Astrocyte (in vitro differentiated cells and primary cell): ENCODE data around the gene HSPG2.

Experiments used
- CTCF ChIP-seq: IDR thresholded peaks from 2 replicates; pipeline ENCODE4 v1.5.1; 2011; ENCODE audit warnings: low read depth, mild to moderate bottlenecking, inconsistent platforms, low read length, moderate library complexity; ENCODE audit not compliant: insufficient read depth
- EZH2 ChIP-seq: IDR thresholded peaks from 2 replicates; pipeline ENCODE4 v1.6.1; 2012; ENCODE audit warnings: mild to moderate bottlenecking, low read length, inconsistent platforms; ENCODE audit not compliant: insufficient read depth

GRCh38 chr1:21893046-21893805 is 43.9 kb downstream of the HSPG2 start:
- TF ChIP-seq CTCF (no peak), EZH2 (no peak)
